Measurements from ENCODE around the gene NYNRIN. TPM values are rescaled to one million over a fixed set of nuclear protein-coding genes. Genes with fewer than 3 reads are reported as not detected.
"Not testable (repeated sequence)": the region's sequence is repeated elsewhere in the genome, so short reads cannot be mapped to it uniquely, and the experiment has no call there.

Gene NYNRIN
- total RNA-seq, 1 experiment from 2014 or later = 0.27 TPM

DNA sequence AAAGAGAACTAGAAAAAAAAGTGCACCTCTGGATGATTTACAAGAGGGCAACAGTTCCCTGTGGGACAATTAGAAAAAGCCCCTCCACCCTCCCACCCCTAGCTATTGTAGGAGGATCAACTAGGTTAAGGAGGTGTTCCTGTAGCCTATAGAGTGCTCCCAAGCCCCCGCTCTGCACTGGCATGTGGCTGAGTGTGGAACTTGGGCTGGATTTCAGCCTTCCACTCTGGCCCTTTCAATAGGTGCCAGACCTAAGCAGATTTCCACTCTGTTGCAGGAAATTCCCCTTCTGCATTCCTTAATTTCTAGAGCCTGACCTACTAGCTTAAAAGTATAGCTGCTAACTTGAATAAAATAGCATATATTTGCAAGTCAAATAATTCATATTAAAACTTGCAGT lies 28.1 kb upstream of the NYNRIN start:
- no peaks in the 10 kb centered on the region for H3K79me2 ChIP-seq (ENCODE audit: insufficient read depth, low read length)
- BruUV-seq (replicated peaks) = no TSS peak
- ATAC-seq = no peak
- ChIA-PET RAD21 (ENCODE audit: low non-redundant PET in 1 of 2, low total read pairs in 2 of 2, uncharacterized antibody in 2 of 2, unreplicated experiment in 2 of 2) (no interaction called here), POLR2A (interaction anchor here (2.4 kb wide), 1 partner anchor 59 kb away, joined by 7 read pairs; the partner anchor contains the start of genes CBLN3 and KHNYN), CTCF (interaction anchor here (0.6 to 2.4 kb wide), 2 partner anchors 24 to 61 kb away, joined by 3 to 11 read pairs; no protein-coding TSS in a partner anchor)
- H3K4me2 ChIP-seq (ENCODE audit: low read length) = no peak overlapping the region
- H4K20me1 ChIP-seq (ENCODE audit: insufficient read depth) = no peaks in the 10 kb centered on the region
- no peak overlapping the region for H3K9ac ChIP-seq (ENCODE audit: low read length)
- no peaks in the 10 kb centered on the region for H3K27me3 ChIP-seq (ENCODE audit: insufficient read depth, low read length)
- no peak for TF ChIP-seq MAX (IDR thresholded peaks at IDR 0.05)
- TF ChIP-seq, protein P1, sequence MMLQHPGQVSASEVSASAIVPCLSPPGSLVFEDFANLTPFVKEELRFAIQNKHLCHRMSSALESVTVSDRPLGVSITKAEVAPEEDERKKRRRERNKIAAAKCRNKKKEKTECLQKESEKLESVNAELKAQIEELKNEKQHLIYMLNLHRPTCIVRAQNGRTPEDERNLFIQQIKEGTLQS (IDR thresholded peaks at IDR 0.05) = no peak
- no peak for TF ChIP-seq POLR2A (IDR thresholded peaks at IDR 0.05; ENCODE audit: borderline replicate concordance, extremely low read depth, insufficient read depth, insufficient read length)
- TF ChIP-seq ZFX (IDR thresholded peaks at IDR 0.05) = no peak
- no peak for TF ChIP-seq POLR2AphosphoS5 (IDR thresholded peaks at IDR 0.05; ENCODE audit: low read depth, low read length)
- TF ChIP-seq TCF7L2 (IDR thresholded peaks at IDR 0.05; ENCODE audit: borderline replicate concordance, extremely low read depth, insufficient read depth, insufficient read length) = no peak
- no peak for TF ChIP-seq EZH2 (IDR thresholded peaks at IDR 0.05)
- TF ChIP-seq CTCF (IDR thresholded peaks at IDR 0.05 in 2 of 3, conservative IDR thresholded peaks at IDR 0.05 in 1 of 3; ENCODE audit: borderline replicate concordance in 1 of 3, insufficient read depth in 1 of 3, low read depth in 2 of 3, low read length in 2 of 3) = no peak
- TF ChIP-seq ZBTB33 (IDR thresholded peaks at IDR 0.05; ENCODE audit: extremely low read depth, insufficient replicate concordance, low read length) = no peak
- TF ChIP-seq CBX3 (IDR thresholded peaks at IDR 0.05; ENCODE audit: low read depth) = no peak
- TF ChIP-seq EGR1 (IDR thresholded peaks at IDR 0.05; ENCODE audit: low read depth) = no peak
- TF ChIP-seq SRF (IDR thresholded peaks at IDR 0.05; ENCODE audit: low read depth) = no peak
- no peak for TF ChIP-seq EZH2phosphoT487 (IDR thresholded peaks at IDR 0.05; ENCODE audit: borderline replicate concordance)
- no peak for TF ChIP-seq RAD21 (IDR thresholded peaks at IDR 0.05; ENCODE audit: low read depth)
- no peak for TF ChIP-seq YY1 (IDR thresholded peaks at IDR 0.05; ENCODE audit: extremely low read depth, insufficient replicate concordance, low read depth, low read length)
- TF ChIP-seq SP1 (IDR thresholded peaks at IDR 0.05; ENCODE audit: low read depth) = no peak
- TF ChIP-seq ZNF274 (IDR thresholded peaks at IDR 0.05; ENCODE audit: low read depth, low read length) = no peak
- no peak for TF ChIP-seq ELF1 (IDR thresholded peaks at IDR 0.05; ENCODE audit: borderline replicate concordance, low read depth)
- no peaks in the 10 kb centered on the region for H3K9me3 ChIP-seq (ENCODE audit: control insufficient read depth in 1 of 2, insufficient read depth in 1 of 2, low read depth in 1 of 2, low read length in 2 of 2)
- no peak for DNase-seq (ENCODE audit: low read depth, low spot score)
- no peak overlapping the region for H3K27ac ChIP-seq (ENCODE audit: low read depth, low read length)
- H3K36me3 ChIP-seq (ENCODE audit: control insufficient read depth in 1 of 2, insufficient read depth in 2 of 2, low read length in 2 of 2) = no peaks in the 10 kb centered on the region
- H3K4me1 ChIP-seq (ENCODE audit: control insufficient read depth in 1 of 2, insufficient read depth in 2 of 2, low read length in 2 of 2) = peaks cover 8 to 23% of the 10 kb centered on the region in 2 experiments
- intact Hi-C loops (cut with micrococcal nuclease) = no loop called here
- H2AFZ ChIP-seq (ENCODE audit: low read depth, low read length, poor library complexity, severe bottlenecking) = no peak overlapping the region
- no peaks in the 10 kb centered on the region for H3K9me2 ChIP-seq (ENCODE audit: insufficient read depth)
- H3K4me3 ChIP-seq (replicated peaks in 1 of 2; ENCODE audit: low read depth in 1 of 2, low read length in 2 of 2) = no peak overlapping the region

GRCh38 chr14:24371605-24372004 lies 27.2 kb upstream of the NYNRIN start:
- H3K36me3 ChIP-seq (ENCODE audit: control insufficient read depth in 1 of 2, insufficient read depth in 2 of 2, low read length in 2 of 2); ATAC-seq; H3K9ac ChIP-seq (ENCODE audit: low read length); H3K27me3 ChIP-seq (ENCODE audit: insufficient read depth, low read length); H3K79me2 ChIP-seq (ENCODE audit: insufficient read depth, low read length); H3K9me2 ChIP-seq (ENCODE audit: insufficient read depth); H2AFZ ChIP-seq (ENCODE audit: low read depth, low read length, poor library complexity, severe bottlenecking); H4K20me1 ChIP-seq (ENCODE audit: insufficient read depth); DNase-seq (ENCODE audit: low read depth, low spot score); H3K9me3 ChIP-seq (ENCODE audit: control insufficient read depth in 1 of 2, insufficient read depth in 1 of 2, low read depth in 1 of 2, low read length in 2 of 2); H3K4me3 ChIP-seq (replicated peaks in 1 of 2; ENCODE audit: low read depth in 1 of 2, low read length in 2 of 2); H3K27ac ChIP-seq (ENCODE audit: low read depth, low read length); RAD21 ChIA-PET (ENCODE audit: low non-redundant PET in 1 of 2, low total read pairs in 2 of 2, uncharacterized antibody in 2 of 2, unreplicated experiment in 2 of 2); BruUV-seq (replicated peaks); H3K4me2 ChIP-seq (ENCODE audit: low read length); intact Hi-C loops (cut with micrococcal nuclease): not testable (repeated sequence)
- CTCF ChIA-PET = interaction anchor here (2.4 kb wide), 1 partner anchor 60 kb away, joined by 11 read pairs; no protein-coding TSS in a partner anchor
- POLR2A ChIA-PET = interaction anchor here (2.4 kb wide), 1 partner anchor 58 kb away, joined by 7 read pairs; the partner anchor contains the start of genes CBLN3 and KHNYN
- H3K4me1 ChIP-seq (ENCODE audit: control insufficient read depth in 1 of 2, insufficient read depth in 2 of 2, low read length in 2 of 2) = peaks cover 8 to 16% of the 10 kb centered on the region in 2 experiments

Data from HCT116 (cell line).